Measurements from ENCODE around the gene HOXA4. TPM values are rescaled to one million over a fixed set of nuclear protein-coding genes. Genes with fewer than 3 reads are reported as not detected.

Gene HOXA4
- total RNA-seq, 1 donor from 2014 or later, result 0.40 TPM

- Mint-ChIP-seq H3K27ac (no peak overlapping the region), H3K4me1 (peaks cover 23% of the 10 kb centered on the region)
Measured at GRCh38 chr7:27091105-27091504, 39.5 kb downstream of the HOXA4 start.

GRCh38 chr7:27088002-27088922 is 42.3 kb downstream of the HOXA4 start:
- intact Hi-C loops (cut with micrococcal nuclease), result no loop called here
- Mint-ChIP-seq H3K9me3 (no peaks in the 10 kb centered on the region), H3K27me3 (peaks cover 47% of the 10 kb centered on the region), H3K4me3 (peak overlapping the region; percentile 38), H3K4me1 (peaks cover 12% of the 10 kb centered on the region), H3K27ac (no peak overlapping the region), H3K36me3 (ENCODE audit: low read depth) (no peaks in the 10 kb centered on the region)
- POLR2A ChIA-PET, result no interaction called here
- CTCF ChIA-PET, result no interaction called here
- TF ChIP-seq CTCF (IDR thresholded peaks at IDR 0.05), result no peak
- ATAC-seq (ENCODE audit: low read depth), result no peak
- no peak for DNase-seq

More at GRCh38 chr7:27091105-27091504, 39.5 kb downstream of the HOXA4 start:
- Mint-ChIP-seq H3K4me3 (no peak overlapping the region), H3K27me3 (peaks cover 61% of the 10 kb centered on the region), H3K36me3 (ENCODE audit: low read depth) (peaks cover 3% of the 10 kb centered on the region), H3K9me3 (no peaks in the 10 kb centered on the region)
- TF ChIP-seq CTCF (IDR thresholded peaks at IDR 0.05), result no peak
- ATAC-seq (ENCODE audit: low read depth) (no peak), DNase-seq (no peak)
- ChIA-PET CTCF (interaction anchor here (1.6 kb wide), 1 partner anchor 59 kb away, joined by 5 read pairs; no protein-coding TSS in a partner anchor), POLR2A (interaction anchor here (0.6 to 1.3 kb wide), 2 partner anchors 22 to 41 kb away, joined by 3 to 9 read pairs; no protein-coding TSS in a partner anchor)
- intact Hi-C loops (cut with micrococcal nuclease), result no loop called here

- Mint-ChIP-seq H3K36me3 (ENCODE audit: low read depth) (no peaks in the 10 kb centered on the region), H3K27ac (no peak overlapping the region), H3K27me3 (peaks cover 19% of the 10 kb centered on the region), H3K9me3 (no peaks in the 10 kb centered on the region), H3K4me3 (no peak overlapping the region), H3K4me1 (peaks cover 18% of the 10 kb centered on the region)
- no peak for ATAC-seq (ENCODE audit: low read depth)
- no peak for DNase-seq
- TF ChIP-seq CTCF (IDR thresholded peaks at IDR 0.05), result no peak
- POLR2A ChIA-PET, result no interaction called here
- intact Hi-C loops (cut with micrococcal nuclease), result no loop called here
- CTCF ChIA-PET, result interaction anchor here (0.9 kb wide), 1 partner anchor 36 kb away, joined by 3 read pairs; no protein-coding TSS in a partner anchor
Measured at GRCh38 chr7:27083646-27084045, 46.9 kb downstream of the HOXA4 start.

- ChIA-PET CTCF (no interaction called here), POLR2A (no interaction called here)
- ATAC-seq (ENCODE audit: low read depth) (no peak), DNase-seq (no peak)
- Mint-ChIP-seq H3K27me3 (peaks cover 6% of the 10 kb centered on the region), H3K4me1 (peaks cover 8% of the 10 kb centered on the region), H3K4me3 (no peak overlapping the region), H3K9me3 (no peaks in the 10 kb centered on the region), H3K27ac (no peak overlapping the region), H3K36me3 (ENCODE audit: low read depth) (no peaks in the 10 kb centered on the region)
- intact Hi-C loops (cut with micrococcal nuclease), result no loop called here
- no peak for TF ChIP-seq CTCF (IDR thresholded peaks at IDR 0.05)
Measured at GRCh38 chr7:27082171-27082570, 48.4 kb downstream of the HOXA4 start.

- no peaks in the 10 kb centered on the region for H3K36me3 Mint-ChIP-seq (ENCODE audit: low read depth)
- CTCF ChIA-PET, result no interaction called here
- no peak for ATAC-seq (ENCODE audit: low read depth)
Measured at GRCh38 chr7:27080844-27081436, 49.6 kb downstream of the HOXA4 start.

More at GRCh38 chr7:27080844-27081436, 49.6 kb downstream of the HOXA4 start:
- Mint-ChIP-seq H3K27me3 (peaks cover 5% of the 10 kb centered on the region), H3K4me3 (no peak overlapping the region), H3K27ac (no peak overlapping the region), H3K9me3 (no peaks in the 10 kb centered on the region), H3K4me1 (peaks cover 8% of the 10 kb centered on the region)
- TF ChIP-seq CTCF (IDR thresholded peaks at IDR 0.05), result no peak
- no peak for DNase-seq
- intact Hi-C loops (cut with micrococcal nuclease), result no loop called here
- POLR2A ChIA-PET, result no interaction called here

Measured in activated B cell treated with CpG ODN at 0.5 μM for 24 hours (primary cell).